ENCODE measurements around the gene WAPL.

DNA sequence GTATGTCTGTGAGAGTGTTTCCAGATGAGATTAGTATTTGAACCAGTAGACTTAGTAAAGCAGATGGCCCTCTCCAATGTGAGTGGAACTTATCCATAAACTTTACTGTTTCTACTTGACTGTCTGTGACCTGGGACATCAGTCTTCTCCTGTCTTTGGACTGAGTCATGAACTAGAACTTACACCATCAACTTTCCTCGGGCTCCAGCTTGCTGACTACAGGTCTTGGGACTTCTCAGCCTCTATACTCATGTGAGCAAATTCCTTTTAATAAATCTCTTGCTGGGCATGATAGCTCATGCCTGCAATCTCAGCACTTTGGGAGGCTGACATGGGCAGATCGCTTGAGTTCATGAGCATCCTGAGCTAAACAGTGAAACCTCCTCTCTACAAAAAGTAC lies 25.7 kb upstream of the WAPL start:
- TF ChIP-seq CTCF (IDR thresholded peaks at IDR 0.05; ENCODE audit: control extremely low read depth in 1 of 3, insufficient read depth in 1 of 3, low read depth in 1 of 3, low read length in 3 of 3) (no peak), POLR2A (IDR thresholded peaks at IDR 0.05; ENCODE audit: control extremely low read depth in 1 of 2, low read depth in 2 of 2, low read length in 2 of 2) (no peak), CEBPB (IDR thresholded peaks at IDR 0.05; ENCODE audit: low read depth, low read length) (no peak), YY1 (IDR thresholded peaks at IDR 0.05; ENCODE audit: low read depth, low read length) (no peak), POLR2AphosphoS5 (IDR thresholded peaks at IDR 0.05; ENCODE audit: low read depth, low read length) (no peak), FOSL1 (IDR thresholded peaks at IDR 0.05; ENCODE audit: insufficient read depth, low read depth, low read length) (no peak), SRF (IDR thresholded peaks at IDR 0.05; ENCODE audit: low read depth, low read length) (no peak), EGR1 (IDR thresholded peaks at IDR 0.05; ENCODE audit: borderline replicate concordance, low read depth, low read length) (no peak), BCL11A (IDR thresholded peaks at IDR 0.05; ENCODE audit: low read depth in 2 of 2, low read length in 2 of 2) (no peak)
- TF ChIP-seq, protein P1, sequence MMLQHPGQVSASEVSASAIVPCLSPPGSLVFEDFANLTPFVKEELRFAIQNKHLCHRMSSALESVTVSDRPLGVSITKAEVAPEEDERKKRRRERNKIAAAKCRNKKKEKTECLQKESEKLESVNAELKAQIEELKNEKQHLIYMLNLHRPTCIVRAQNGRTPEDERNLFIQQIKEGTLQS (IDR thresholded peaks at IDR 0.05; ENCODE audit: insufficient read depth, low read depth, low read length): no peak

Data from H1 (cell line).